Measurements from ENCODE around the gene GFOD2.

GRCh38 chr16:67752641-67753040 lies 33.5 kb upstream of the GFOD2 start:
- no peak for TF ChIP-seq ESRRG (CRISPR knock-in tag; IDR thresholded peaks at IDR 0.05)
- TF ChIP-seq ZNF70 (CRISPR knock-in tag; IDR thresholded peaks at IDR 0.05): no peak
- no peak for TF ChIP-seq OSR1 (CRISPR knock-in tag; IDR thresholded peaks at IDR 0.05)
- TF ChIP-seq ARNTL (CRISPR knock-in tag; IDR thresholded peaks at IDR 0.05; ENCODE audit: borderline replicate concordance, low read depth): no peak
- TF ChIP-seq BACH2 (CRISPR knock-in tag; IDR thresholded peaks at IDR 0.05; ENCODE audit: borderline replicate concordance): no peak
- TF ChIP-seq CREB5 (CRISPR knock-in tag; IDR thresholded peaks at IDR 0.05; ENCODE audit: low read depth): no peak
- no peak for TF ChIP-seq CSRNP3 (CRISPR knock-in tag; IDR thresholded peaks at IDR 0.05)
- TF ChIP-seq ISL1 (CRISPR knock-in tag; IDR thresholded peaks at IDR 0.05): no peak

Data from SK-N-SH treated with all-trans-retinoic acid at 6 μM for 48 hours (cell line).